IPS-11a (cell line): Measurements from ENCODE around the gene IMPDH1.
"Not testable (repeated sequence)": the region's sequence is repeated elsewhere in the genome, so short reads cannot be mapped to it uniquely, and the experiment has no call there.

Source experiments
- H3K4me3 ChIP-seq: one replicate; pipeline ENCODE4 v1.5.1; 2013; ENCODE audit warnings: low read depth, low read length, control low read depth

The IMPDH1 gene

GRCh38 chr7:128409596-128410450, at the start of gene IMPDH1:
TSS of gene IMPDH1 (minus strand) at chr7:128409982. CDS start at chr7:128409901, 81 bp downstream.
- peak within 1 kb of the TSS; percentile 53 for H3K4me3 ChIP-seq

DNA sequence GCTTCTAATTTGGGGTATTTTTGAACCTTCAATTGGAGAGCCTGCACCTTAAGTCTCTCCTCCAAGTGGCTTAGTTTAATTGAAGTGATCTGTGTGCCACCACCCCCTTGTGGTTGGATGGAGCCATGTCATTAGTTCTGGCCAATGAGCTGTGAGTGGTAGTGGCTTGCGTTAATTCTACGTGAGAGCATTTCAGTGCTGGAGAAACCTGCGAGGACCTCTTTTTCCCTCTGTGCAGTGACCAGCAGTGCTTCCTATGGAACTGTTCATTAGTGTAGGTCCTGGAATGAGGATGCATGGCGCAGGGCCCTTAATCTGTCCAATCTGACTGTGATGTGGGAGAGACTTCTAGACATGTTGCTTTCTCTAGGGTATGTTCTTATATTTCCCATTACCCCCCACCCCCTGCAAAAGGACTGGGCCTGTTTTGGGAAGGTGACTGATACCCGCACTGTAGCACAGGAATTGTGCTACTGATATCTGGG, 49.7 kb upstream of the IMPDH1 start:
- H3K4me3 ChIP-seq = no peak overlapping the region

DNA sequence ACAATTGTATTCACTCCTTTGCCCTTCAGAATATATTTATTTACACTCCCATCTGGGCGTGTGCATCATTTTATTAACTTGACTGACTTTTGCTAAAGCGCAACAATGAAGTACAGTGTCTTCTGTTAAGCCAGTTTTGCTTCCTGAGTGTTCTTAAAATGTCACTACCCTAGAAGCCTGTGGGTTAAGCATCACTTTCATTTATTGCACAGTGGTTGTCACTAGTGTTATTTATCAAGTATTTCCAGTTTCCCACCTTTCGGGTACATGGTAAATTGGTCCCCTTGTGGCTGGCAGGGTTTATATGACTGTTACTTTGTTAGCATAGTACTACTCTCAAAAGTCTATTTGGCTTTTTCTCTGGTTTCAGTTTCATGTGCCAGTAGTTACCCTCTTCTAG, 49.2 kb upstream of the IMPDH1 start:
- H3K4me3 ChIP-seq = no peak overlapping the region

GRCh38 chr7:128457385-128457784, 47.6 kb upstream of the IMPDH1 start:
- not testable (repeated sequence) for H3K4me3 ChIP-seq

GRCh38 chr7:128456255-128456725, 46.5 kb upstream of the IMPDH1 start:
- peak overlapping the region; percentile 94 for H3K4me3 ChIP-seq

GRCh38 chr7:128455543-128456254, 45.9 kb upstream of the IMPDH1 start, which contains the start of gene HILPDA:
TSS of gene HILPDA (plus strand) at chr7:128455878. CDS start at chr7:128457269, 1,391 bp downstream.
- peak within 1 kb of the TSS; percentile 94 for H3K4me3 ChIP-seq

DNA sequence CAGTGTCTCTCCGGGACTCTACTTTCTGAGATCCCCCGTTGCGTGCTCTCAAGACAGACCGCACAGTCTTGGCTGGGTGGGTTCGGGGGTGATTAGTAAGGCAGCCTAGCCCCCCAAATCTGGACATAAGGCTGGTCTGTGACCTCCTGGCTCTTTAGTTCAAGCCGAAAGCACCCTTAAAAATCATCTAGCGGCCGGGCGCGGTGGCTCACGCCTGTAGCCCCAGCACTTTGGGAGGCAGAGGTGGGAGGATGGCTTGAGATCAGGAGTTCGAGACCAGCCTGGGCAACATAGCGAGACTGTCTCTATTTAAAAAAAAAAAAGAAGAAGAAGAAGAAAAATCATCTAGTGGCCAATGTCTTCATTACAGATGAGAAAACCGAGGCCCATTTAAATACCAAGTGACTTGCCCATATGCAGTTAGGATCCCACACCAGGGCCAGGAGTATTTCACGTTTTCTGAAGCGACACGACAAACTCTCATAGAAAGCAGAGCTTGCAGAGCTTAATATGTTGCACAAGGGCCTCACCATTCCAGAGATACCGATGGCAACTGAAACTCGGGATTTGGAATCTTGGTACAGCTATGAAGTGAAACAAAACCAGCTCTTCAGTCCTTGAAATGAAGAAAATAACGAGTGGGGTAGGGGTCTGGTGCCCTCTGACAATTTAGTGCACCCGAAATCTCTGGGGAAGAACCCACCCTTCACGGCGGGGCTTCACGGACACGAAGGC, 45.2 kb upstream of the IMPDH1 start:
- peak overlapping the region; percentile 94 for H3K4me3 ChIP-seq

GRCh38 chr7:128453836-128454804, 44.3 kb upstream of the IMPDH1 start:
- H3K4me3 ChIP-seq = peak overlapping the region; percentile 10

GRCh38 chr7:128452552-128452951, 42.8 kb upstream of the IMPDH1 start:
- no peak overlapping the region for H3K4me3 ChIP-seq

GRCh38 chr7:128450913-128451312, 41.1 kb upstream of the IMPDH1 start:
- no peak overlapping the region for H3K4me3 ChIP-seq

DNA sequence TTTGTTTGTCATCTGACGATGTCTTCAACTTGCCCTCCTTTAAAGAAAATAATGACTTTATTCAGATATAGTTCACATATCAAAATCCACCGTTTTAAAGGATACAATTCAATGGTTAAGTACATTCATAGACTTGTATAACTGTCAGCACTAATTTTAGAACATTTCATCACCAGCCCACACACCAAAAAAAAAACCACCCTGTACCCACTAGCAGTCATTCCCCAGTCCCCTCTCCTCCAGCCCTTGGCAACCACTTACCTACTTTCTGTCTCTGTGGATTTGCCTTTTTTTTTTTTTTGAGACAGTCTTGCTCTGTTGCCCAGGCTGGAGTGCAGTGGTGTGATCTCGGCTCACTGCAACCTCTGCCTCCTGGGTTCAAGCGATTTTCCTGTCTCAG, 40.6 kb upstream of the IMPDH1 start:
- no peak overlapping the region for H3K4me3 ChIP-seq

DNA sequence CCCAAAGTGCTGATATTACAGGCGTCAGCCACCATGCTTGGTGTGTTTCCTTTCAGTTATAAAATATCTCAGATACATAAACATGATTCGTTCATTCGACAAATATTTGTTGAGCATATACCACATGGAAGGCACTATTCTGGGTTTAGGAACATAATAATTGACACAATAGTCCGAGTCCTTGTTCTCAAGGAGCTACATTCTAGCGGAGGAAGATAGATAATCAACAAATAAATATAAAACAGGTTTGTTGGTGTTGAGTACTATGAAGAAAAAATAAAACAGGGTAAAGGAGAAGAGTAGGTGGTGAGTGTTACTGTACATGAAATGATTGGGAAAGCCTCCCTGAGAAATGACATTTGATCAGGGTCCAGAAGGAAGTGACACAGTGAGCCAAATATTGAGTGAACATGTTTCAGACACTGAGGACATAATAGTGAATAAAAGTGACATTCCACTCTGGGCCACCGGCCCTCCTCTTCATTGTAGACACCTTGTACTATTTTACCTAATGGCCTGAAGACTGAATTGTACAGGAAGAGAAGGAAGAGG, 39.0 kb upstream of the IMPDH1 start:
- H3K4me3 ChIP-seq = no peak overlapping the region

DNA sequence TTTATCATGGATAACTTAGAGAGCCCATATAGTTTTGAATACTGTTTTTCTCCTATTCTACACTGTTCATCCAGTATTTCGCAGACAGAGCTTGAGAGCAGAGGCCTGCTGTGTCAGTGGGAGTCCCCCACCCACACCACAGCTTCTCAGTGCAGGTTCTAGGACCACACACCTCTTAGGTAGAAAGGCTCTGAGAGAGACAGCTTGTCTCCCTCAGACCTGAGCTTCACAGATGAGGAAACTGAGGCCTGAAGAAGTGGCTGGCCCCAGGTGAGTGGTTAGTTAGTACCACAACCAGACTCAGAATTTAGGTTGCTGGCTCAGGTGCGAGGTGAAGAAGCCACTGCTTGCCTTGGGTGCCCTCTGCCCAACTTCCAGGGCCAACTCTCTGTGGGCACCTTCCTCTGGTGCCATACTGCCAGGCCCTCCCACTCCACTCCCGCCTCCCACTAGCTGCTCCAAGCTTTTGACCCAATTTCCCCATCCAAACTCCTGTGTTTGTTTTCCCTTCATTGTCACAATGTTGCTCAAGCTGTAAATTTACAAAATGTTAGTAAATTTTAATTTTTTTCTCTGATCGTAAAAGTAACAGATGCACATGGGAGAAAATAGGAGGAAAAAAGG, 38.3 kb upstream of the IMPDH1 start:
- H3K4me3 ChIP-seq = no peak overlapping the region

DNA sequence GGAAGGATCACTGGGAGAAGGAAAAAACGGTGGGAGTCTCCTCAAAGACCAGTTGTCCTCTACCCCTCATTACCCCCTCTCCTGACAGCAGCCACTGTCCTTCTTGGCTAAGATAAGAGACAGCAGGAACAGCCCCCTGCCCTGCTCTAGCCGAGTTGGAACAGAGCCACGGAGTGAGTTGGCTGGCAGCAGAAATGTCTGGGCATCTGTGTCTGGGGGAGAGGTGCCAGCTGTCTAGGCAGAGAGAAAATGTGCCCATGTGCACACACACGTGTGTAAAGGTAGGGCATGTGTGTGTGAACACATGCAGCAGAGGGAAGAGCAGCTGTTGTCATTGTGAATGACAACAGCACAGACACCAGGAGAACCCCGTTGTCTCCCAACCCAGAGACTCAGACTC, 36.5 kb upstream of the IMPDH1 start:
- H3K4me3 ChIP-seq = no peak overlapping the region

DNA sequence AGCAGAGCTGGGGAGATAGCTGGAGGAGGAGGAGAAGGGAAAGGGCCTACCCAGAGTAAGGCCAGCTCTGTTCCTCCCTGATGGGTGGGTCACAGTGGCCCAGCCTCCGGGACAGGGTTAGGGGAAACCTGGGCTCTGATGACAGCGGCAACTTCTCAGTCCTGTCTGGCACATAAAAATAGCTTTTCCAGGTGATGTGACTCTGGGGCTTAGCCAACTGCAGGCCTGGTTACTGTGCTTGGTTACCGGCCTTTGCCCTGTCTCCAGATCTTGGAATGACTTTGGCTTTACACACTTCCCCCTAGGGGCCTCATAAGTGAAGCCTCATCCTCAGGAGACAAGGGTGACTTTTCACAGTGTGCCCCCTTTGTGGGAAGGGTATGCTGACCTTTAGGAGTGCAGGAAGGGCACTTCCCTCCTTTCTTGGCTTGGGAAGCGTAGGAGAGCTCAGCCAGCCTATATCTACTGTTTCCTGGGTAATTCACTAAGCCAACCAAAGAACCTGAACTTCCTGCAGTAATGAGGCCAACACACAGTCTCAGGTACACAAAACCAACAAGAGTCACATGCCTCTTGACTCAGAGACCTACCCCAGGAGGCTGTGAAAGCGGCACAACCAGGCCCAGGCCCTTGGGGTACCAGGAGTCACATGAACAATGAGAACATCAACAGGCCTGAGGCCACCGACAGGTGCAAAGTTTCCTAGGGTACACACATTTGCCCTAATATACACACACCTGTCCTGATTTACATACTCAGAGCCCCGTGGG, 34.2 kb upstream of the IMPDH1 start:
- H3K4me3 ChIP-seq = no peak overlapping the region

GRCh38 chr7:128442356-128442755, 32.6 kb upstream of the IMPDH1 start:
- no peak overlapping the region for H3K4me3 ChIP-seq

DNA sequence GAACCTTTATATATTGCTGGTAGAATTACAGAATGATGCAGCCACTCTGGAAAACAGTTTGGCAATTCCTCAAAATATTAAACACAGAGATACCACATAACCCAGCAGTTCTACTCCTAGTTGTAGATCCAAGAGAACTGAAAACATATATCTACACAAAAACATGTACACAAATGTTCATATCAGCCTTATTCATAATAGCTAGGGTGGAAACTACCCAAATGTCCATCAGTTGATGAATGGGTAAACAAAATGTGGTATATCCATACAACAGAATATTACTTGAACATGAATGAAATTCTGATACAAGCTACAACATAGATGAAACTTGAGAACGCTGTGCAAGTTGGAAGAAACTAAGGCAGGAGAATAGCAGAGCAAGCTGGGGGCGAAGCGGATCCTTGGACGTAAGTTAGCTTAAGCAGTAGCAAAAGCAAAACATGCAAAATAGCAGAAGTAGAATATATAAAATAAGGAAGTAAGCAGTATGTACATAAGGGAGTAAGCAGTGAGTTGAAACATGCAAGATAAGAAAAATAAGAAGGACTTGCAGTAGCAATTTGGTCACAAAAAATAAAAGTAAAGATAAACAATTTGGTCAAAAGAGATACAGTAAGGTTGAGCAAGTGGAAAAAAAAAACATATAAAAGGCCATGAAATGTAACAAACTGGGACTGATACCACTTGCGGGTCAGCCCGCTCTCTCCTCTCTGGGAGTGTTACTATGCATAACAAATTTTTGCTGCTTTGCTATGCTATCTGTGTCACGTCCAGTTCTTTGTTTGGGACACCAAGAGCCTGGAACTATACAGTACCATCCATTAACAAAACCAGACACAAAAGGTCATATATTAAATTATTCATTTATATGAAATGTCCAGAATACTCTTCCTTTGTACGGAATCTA, 27.9 kb upstream of the IMPDH1 start:
- no peak overlapping the region for H3K4me3 ChIP-seq
